Muscle of back (tissue), 11 donors: ENCODE measurements around the gene MPDU1. TPM values are rescaled to one million over a fixed set of nuclear protein-coding genes. Genes with fewer than 3 reads are reported as not detected.
A peak's percentile ranks its signal among the peaks of the same experiment; 100 is the strongest.
"Not testable (repeated sequence)": the region's sequence is repeated elsewhere in the genome, so short reads cannot be mapped to it uniquely, and the experiment has no call there.

ENCODE experiments used
- DNase-seq, 3 donors: peaks; one replicate each; pipeline versions ENCODE4 v3.0.0 to v3.0.0-alpha.2; 2013
- polyA plus RNA-seq, 10 donors: library from polyadenylated mRNA; unstranded; fragments of 120-200 nt; gene quantifications; one replicate each; pipeline ENCODE4 v1.2.1, GENCODE V29; 2013; ENCODE audit not compliant: insufficient read length in 10 of 10

MPDU1 gene
- polyA plus RNA-seq, 10 donors: 41.0 to 62.0 (median 48.0) TPM

DNA sequence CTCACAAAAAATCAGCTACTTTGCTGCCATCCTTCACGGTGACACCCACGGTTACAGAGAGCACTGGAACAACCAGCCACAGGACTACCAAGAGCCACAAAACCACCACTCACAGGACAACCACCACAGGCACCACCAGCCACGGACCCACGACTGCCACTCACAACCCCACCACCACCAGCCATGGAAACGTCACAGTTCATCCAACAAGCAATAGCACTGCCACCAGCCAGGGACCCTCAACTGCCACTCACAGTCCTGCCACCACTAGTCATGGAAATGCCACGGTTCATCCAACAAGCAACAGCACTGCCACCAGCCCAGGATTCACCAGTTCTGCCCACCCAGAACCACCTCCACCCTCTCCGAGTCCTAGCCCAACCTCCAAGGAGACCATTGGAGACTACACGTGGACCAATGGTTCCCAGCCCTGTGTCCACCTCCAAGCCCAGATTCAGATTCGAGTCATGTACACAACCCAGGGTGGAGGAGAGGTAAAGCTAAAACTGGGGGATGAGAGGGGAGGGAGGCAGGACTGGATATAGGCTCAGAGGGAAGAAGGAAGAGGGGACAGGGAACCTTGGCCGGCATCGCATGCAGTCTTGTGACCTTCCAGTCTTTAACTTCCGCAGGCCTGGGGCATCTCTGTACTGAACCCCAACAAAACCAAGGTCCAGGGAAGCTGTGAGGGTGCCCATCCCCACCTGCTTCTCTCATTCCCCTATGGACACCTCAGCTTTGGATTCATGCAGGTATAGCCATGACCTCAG lies 3.6 kb upstream of the MPDU1 start:
- DNase-seq: no peak

DNA sequence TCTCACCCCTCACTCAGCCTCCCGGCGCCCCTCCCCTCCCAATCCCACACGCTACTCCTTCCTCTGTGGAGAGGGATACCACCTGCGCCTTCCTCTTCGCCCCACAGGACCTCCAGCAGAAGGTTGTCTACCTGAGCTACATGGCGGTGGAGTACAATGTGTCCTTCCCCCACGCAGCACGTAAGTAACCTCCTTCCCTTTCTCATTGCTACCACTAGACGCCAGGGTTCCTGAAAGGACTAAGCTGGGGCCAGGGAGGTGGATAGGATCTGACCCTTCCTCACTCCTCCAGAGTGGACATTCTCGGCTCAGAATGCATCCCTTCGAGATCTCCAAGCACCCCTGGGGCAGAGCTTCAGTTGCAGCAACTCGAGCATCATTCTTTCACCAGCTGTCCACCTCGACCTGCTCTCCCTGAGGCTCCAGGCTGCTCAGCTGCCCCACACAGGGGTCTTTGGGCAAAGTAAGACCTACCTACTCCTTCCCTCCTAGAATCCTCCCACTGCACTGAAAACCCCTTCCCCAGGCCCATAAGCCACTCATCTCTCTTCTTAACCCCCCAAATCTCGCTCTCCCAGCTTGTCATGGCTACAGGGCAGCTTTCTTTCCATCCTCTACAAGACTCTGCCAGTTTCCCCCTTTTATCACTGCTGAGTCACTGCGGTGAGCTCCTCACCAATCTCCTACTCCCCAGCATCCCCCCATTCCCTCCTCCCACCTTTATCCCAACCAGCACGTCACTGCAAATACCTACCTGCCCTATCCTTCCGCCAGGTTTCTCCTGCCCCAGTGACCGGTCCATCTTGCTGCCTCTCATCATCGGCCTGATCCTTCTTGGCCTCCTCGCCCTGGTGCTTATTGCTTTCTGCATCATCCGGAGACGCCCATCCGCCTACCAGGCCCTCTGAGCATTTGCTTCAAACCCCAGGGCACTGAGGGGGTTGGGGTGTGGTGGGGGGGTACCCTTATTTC lies 2.8 kb upstream of the MPDU1 start:
- DNase-seq: no peak

DNA sequence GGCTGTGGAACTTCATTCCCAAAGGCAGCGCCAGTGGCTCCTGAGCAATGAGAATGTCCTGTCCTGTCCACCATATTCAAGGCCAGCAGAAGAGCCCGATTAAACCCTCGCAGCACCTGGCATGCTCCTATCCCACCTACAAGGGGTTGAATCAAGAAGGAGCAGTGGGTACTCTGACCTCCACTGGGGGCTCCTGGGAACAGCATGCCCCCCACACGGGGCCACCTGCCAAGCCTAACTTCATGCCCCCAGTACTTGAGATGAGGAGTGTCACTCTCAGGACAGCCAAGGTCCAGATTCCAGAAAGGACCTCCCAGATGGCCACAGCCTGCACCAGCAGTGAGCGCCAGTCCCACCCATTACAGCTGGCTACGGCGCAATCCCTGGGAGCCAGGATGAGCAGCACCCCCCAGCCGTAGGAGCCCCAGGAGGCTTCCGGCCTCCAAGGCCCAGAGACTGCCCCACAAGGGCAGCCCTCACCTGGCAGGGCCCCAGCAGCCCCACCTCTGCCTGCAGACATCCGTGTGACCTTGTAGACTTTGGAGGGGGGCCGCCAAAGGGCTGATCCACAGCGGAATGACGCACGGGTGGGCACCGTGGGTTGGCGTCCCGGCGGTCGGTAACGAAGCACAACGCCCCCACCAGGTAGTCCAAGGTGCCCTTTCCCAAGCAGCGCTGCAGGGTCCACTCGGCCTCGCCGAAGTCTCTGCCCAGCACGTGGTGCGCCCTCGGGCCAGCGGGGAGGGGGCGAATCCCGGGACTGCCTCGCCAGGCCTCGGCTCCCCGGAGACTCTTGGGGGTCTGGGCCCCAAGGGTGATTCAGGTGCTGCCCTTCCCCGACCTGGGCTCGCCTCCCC lies 1.0 kb upstream of the MPDU1 start:
- DNase-seq: peak in 1 of 3 donors; percentile 44

DNA sequence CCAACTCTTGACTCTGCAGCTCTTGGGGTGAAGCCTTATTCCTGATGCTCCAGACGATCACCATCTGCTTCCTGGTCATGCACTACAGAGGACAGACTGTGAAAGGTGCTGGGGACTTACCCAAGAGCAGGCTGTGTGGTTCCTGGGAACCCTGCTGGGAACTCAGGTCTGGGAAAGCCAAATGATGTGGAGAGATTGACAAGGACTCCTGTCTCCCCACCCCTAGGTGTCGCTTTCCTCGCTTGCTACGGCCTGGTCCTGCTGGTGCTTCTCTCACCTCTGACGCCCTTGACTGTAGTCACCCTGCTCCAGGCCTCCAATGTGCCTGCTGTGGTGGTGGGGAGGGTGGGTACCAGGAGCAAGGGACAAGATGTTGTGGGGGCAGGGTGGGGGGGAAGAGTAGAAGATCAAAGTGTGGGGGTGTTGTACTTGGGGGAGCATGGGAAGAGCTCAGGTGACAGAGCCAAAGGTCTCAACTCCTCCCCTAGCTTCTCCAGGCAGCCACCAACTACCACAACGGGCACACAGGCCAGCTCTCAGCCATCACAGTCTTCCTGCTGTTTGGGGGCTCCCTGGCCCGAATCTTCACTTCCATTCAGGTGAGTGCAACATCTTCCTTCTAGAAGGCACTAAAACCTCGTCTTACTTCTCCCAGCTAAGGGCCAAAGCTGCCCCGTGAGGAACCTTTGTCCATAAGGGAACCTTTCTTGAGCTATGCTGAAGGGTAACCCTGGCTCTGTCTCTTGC lies 3.2 kb downstream of the MPDU1 start:
- DNase-seq: no peak

DNA sequence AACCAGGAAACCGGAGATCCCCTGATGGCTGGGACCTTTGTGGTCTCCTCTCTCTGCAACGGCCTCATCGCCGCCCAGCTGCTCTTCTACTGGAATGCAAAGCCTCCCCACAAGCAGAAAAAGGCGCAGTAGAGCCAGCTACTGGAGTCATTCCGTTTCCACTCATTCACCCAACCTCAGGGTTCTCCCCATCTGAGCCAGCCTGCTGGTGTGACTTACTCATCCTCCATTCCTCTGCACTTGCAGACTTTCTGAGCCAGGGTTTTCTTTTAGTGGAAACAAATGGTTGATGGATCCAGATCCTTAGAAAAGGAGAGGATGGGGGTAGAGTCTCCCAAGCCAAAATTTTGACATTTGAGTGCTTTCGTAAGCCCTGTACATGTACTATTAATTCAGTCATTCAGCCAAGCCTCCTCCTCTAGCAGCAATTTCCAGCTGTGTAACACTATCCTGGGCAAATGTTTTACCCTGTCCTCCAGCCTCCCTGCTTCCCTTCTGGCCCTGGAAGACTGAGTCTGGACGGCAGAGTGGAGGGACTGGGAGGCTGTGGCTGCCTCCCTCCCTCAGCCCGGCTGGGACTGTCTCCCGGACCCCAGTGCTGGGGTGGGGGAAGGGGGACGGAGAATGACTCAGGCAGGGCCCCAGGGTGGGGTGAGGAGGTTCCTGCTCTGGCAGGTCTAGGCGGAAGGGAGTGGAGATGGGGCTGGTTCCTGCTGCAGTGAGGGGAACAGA lies 3.9 kb downstream of the MPDU1 start:
- peak in 2 of 3 donors; percentile 75 to 82 for DNase-seq

DNA sequence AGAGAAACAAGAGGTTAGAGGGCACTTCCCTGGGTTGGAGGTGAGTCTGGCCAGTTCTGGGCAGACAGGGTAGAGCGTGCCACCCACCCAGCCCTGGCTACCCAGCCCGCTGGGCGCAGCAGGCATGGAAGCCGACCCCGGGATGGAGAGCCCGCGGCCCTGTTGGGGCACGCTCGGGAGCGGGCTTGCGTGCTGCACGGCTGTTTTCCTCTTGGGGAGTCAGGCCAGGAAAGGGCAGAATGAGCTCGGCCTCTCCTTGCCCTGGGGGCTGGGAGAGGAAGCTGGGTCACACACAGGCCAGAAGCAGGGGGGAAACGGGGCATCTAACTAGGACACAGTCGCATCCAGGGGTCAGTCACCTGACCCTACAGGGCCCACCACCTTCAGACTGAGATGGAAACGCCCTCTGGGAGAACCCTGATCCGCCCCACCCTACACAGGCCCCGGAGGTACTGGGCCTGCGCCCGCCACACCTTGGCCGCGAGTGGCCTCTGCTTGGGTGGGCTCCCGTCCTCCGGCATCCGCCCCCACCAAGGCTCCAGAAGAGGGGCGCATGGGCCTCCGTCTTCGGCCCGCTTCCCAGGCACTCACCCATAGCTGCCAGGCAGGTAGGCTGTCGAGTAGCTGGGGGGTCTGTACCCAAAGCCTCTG lies 5.0 kb downstream of the MPDU1 start:
- DNase-seq: no peak

DNA sequence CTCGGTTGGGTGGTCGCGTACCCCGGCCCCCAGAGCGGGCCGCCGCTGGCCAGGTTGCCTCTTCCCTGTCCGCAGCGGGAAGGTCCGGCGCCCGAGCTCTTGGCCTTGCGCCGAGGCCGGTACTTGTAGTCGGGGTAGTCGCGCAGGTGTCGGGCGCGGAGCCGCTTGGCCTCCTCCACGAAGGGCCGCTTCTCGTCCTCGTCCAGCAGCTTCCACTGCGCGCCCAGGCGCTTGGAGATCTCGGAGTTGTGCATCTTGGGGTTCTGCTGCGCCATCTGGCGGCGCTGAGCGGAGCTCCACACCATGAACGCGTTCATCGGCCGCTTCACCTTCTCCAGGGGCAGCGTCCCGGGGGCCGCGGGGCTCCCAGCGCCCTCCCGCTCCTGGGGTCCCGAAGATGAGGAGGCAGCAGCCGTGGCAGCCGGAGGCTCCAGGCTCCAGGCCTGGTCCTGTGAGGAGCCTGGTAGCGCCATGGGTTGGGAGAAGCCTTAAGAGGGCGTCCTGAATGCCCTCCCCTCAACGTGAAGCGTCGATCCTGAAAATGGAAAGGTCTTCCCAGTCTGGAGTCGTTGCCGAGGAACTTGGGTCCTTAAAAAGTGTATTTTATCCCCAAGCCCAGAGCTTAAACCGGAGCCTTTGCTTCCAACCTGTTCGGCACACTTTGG lies 5.7 kb downstream of the MPDU1 start:
- DNase-seq: peak; percentile 80 to 95 (median 93)

DNA sequence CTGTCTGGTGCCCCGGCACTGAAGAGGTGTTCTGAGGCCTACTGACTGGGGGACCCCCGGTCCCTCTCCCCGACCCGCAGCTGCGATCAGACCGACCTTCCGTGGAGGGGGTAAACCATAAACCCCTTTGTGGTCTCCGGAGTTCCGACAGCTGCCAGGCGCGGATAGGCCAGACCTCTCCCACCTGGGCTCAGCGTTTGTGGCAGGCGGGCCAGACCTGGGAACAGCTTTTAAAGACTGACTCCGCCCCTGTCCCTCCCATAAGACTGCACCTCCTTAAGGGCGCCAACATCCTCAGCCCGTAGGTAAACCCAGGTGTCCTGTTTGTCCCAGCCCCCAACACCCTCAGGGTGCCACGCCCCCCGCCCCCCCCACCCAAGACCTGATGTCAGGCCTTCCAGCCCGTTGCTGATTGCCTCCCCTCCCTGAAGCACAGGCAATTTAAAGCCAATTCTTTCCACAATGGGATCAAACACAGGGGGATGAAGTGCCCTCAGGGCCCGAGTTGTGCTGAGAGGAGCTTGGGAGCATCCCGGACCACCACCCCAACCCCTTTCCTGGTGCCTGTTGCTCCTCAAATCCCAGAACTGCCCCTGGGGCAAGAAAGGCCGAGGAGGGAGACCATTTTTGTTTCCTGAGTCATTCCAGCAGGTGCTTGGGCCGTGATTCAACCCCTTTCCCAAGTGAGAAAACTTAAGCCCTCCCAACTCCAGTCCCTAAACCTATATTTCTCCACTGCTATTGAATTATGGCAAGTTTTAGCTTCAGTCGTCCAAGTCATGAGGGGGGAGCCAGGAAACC lies 6.4 kb downstream of the MPDU1 start, which contains the start of gene SOX15:
Gene SOX15 (minus strand): TSS at position 204 of the 801 bp plus-strand sequence. CDS start 418 bp downstream, outside the sequence.
- peak in 1 of 3 donors; percentile 70 for DNase-seq

DNA sequence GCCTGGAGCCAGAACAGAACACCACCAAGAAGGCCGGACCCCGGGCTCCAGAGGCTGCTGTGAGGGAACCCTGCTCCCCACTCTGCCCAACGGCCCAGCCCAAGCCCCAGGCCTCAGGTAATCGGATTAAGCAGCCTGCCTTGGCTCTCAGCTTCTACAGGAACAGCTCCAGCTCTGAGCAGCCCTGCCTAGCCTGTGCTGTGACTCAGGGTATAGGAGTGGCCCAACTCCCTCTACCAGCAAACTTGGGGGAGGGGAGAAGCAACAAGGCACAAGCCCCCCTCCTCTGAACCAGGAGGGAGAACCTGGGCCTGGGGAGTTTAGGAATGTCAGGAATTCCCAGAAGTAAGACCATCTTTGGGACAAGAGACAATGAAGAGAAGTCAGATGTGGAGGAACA lies 7.1 kb downstream of the MPDU1 start:
- no peak for DNase-seq

DNA sequence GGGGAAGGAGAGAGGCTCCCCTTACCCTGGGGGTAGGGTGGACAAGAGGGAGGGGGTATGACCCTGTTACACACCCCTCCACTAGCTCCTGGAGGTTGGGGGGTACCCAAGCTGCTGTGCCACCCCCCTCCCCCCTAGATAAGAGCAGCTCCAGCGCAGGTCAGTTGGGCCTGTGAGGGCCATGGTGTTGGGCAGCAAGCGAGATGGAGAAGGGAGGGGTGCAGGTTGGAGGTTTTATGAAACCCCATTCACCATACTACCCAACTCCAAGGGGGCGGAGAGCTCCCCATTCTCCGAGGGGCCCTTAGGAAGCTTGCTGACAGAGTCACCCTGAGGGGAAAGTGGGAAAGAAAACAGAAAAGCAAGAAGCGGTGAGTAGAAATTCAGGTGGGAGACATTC lies 7.9 kb downstream of the MPDU1 start:
- no peak for DNase-seq

DNA sequence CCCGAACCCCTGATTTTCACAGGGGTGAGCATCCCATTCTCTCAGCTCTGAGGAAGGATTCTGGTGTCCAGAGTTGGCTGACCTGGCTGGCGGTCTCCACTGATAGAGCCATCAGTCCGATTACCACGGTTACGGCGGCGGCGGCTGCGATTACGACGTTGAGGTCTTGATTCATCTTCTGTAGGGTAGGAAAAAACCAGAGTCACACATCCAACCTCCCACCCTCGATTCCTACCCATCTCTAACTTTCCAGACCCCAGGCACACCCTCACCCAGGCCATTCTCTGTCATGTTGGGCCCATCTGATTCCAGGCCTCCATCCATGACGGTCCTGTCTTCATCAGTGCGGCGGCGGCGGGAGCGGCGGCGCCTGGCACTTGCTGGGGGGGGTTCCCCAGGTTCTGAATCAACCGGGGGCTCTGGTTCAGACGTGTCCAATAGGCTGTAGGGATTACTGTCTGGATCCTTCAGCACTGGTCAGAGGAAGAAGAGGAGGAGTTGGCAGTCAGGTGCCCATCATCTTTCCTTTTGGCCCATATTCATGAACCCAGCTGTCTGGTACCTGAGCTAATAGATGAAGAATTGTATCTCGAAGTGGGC lies 8.9 kb downstream of the MPDU1 start:
- no peak for DNase-seq

DNA sequence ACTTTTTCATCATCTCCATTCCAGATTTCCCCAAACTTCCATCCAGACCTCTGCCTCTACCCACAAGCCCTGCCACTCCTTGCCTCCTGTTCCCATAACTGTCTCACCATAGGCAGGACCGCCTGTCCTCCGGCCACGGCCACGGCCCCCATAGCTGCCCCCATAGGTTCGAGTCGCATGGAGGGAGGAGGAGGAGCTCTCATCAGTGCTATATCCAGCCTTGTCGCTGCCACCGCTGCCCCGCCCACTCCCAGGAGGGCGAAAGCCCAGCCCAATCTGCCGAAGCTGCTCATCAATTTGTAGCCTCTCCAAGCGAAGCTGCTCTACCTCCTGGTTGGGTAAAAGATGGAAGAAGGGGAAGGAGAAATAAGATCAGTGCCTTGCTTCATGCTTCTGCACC lies 9.6 kb downstream of the MPDU1 start:
- DNase-seq: no peak

DNA sequence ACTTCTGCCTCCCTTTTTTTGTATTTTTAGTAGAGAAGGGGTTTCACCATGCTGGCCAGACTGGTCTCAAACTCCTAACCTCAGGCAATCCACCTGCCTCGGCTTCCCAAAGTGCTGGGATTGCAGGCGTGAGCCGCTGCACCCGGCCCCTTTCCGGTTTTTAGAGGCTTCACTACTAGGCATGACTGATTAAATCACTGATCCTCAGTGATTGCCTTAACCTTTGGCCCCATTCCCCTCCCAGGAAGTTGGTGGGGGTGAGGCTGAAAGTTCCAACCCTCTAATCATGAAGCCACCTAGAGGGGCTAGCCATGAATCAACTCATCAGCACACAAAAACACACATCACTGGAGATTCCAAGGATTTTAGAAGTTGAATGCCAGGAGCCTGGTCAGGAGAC lies 13.9 kb downstream of the MPDU1 start:
- not testable (repeated sequence) for DNase-seq

DNA sequence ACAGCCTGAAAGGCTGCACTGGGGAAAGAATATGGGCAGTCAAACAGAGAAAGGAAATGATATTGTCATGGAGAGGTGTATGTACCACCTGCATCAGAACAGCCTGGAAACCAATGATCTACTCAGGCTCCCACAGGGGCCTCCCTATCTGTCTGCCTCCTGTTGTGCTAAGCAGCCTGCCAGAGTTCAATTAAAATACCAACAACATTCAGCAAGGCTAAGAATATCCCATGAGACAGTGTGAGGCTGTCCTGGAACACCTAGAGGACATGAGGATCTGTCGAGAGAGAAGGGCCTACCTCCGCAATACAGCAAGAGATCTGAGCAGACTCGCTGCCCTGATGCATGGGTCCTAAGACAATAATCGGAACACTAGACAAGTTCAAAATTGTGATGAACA lies 22.6 kb downstream of the MPDU1 start:
- DNase-seq: no peak

DNA sequence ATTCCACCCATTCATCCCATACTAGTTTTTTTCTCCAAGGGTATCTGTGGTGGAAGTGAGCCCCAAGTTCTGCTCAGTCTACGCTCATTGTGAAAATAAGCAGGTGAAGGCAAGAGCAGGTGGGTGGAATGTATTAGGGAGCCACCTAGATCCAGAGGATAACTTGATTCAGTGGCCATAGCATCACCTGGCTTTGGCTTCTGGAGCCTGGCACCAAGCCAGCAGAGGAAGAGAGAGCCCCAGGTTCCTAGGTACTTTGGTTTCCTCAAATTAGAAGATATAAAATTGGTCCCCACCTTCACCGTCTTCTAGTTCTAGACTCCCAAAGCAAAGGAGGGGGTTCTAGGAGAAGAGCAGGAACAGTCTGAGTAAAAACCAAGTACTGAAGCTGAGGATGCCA lies 27.0 kb downstream of the MPDU1 start:
- no peak for DNase-seq

DNA sequence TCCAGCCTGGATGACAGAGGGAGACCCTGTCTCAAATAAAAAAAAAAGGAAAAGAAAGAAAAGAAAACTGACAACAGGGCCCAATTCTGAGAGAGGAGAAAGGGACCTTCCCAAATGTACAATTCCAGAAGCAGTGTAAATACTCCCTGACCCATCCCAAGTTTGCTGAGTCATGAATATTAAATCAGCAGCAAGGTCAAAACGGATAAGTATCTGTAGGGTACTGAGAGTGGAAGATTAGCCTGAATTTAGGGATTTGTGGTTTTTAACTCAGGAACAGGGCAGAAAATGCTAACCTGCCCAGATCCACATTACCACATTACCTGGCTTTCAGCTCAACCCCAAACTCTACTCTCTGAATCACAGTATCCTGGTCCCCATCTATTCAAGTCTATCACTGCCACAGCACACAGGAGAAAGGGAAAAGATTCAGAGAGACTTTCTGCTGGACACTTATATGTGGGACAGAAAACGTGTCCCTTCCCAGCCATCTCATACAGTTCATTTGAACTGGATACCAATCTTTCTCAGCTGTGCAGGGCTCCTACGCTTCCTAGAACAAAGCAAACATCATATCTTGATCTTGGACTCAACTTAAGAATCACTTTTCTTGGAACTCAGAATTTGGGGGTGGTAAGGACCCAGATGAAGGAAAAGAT lies 28.1 kb downstream of the MPDU1 start:
- DNase-seq: no peak

DNA sequence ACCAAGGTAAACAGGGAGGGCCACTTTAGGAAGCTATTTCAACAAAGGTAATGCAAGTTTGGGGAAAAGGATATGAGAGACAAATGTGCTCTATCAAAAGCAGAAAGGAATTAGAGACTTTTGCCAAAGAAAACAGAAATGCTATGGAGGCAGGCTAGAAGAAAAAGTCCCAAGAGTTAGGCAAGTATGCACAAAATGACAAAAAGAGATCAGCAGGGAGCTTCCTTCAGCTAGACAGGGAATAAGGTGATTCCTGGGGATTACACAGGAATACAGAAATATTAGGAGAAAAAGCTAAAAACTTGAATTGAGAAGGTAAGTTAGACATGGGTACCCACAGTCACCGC lies 28.6 kb downstream of the MPDU1 start:
- DNase-seq: no peak
